ENCODE results near the gene MGLL. TPM values are rescaled to one million over a fixed set of nuclear protein-coding genes. Genes with fewer than 3 reads are reported as not detected.

The MGLL gene
- total RNA-seq, 1 donor from 2014 or later = 27.3 TPM

DNA sequence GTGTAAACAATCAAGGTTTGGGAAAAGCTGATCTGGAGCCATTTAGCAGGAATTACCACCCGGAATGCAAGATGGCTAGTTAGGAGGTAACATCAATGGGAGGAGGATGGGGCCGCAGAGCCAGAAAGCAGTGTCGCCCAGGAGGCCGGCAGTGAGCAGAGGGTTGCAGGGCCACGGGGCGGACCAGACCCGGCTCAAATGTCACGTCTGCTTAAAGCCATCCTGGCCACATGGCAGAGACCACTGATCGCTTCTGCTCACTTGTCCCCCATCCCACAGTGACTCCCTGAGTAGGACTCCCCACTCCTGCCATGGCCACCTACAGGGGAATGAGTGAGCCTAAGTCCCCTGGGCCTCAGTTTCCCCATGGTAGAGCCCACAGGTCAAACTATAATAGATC, 18.2 kb downstream of the MGLL start:
- H3K27ac Mint-ChIP-seq (ENCODE audit: unreplicated experiment) = peak overlapping the region; percentile 34
- Histone ChIP-seq H3K4me3 (ENCODE audit: insufficient read depth, low read depth, low read length) (no peak overlapping the region), H3K9ac (ENCODE audit: low read length) (no peak overlapping the region), H3K36me3 (ENCODE audit: insufficient read depth, low read length) (no peaks in the 10 kb centered on the region), H3K79me2 (ENCODE audit: insufficient read depth, low read length) (no peaks in the 10 kb centered on the region), H3K4me1 (ENCODE audit: insufficient read depth, low read length) (peaks cover 28% of the 10 kb centered on the region), H3K27me3 (ENCODE audit: insufficient read depth, low read length) (no peaks in the 10 kb centered on the region), H3K27ac (ENCODE audit: low read depth, low read length) (peak overlapping the region; percentile 59), H3K9me3 (ENCODE audit: insufficient read depth, low read depth, low read length) (no peaks in the 10 kb centered on the region), H2AFZ (ENCODE audit: low read depth, low read length) (no peak overlapping the region), H3K4me2 (ENCODE audit: low read length) (no peak overlapping the region), H4K20me1 (ENCODE audit: insufficient read depth, low read length) (no peaks in the 10 kb centered on the region)
- TF ChIP-seq, protein P1, sequence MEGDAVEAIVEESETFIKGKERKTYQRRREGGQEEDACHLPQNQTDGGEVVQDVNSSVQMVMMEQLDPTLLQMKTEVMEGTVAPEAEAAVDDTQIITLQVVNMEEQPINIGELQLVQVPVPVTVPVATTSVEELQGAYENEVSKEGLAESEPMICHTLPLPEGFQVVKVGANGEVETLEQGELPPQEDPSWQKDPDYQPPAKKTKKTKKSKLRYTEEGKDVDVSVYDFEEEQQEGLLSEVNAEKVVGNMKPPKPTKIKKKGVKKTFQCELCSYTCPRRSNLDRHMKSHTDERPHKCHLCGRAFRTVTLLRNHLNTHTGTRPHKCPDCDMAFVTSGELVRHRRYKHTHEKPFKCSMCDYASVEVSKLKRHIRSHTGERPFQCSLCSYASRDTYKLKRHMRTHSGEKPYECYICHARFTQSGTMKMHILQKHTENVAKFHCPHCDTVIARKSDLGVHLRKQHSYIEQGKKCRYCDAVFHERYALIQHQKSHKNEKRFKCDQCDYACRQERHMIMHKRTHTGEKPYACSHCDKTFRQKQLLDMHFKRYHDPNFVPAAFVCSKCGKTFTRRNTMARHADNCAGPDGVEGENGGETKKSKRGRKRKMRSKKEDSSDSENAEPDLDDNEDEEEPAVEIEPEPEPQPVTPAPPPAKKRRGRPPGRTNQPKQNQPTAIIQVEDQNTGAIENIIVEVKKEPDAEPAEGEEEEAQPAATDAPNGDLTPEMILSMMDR (IDR thresholded peaks at IDR 0.05; ENCODE audit: insufficient read depth, low read depth, low read length) = no peak
- no peak for TF ChIP-seq EZH2 (IDR thresholded peaks at IDR 0.05; ENCODE audit: insufficient read depth, low read length)
- H3K4me1 Mint-ChIP-seq (ENCODE audit: low read depth, unreplicated experiment) = peaks cover 26% of the 10 kb centered on the region
- DNase-seq (ENCODE audit: low read depth) = no peak
- no peaks in the 10 kb centered on the region for H3K27me3 Mint-ChIP-seq (ENCODE audit: low read depth, unreplicated experiment)
- H3K4me3 Mint-ChIP-seq (ENCODE audit: unreplicated experiment) = no peak overlapping the region
- no peaks in the 10 kb centered on the region for H3K9me3 Mint-ChIP-seq (ENCODE audit: unreplicated experiment)
- no peak for FAIRE-seq
- H3K36me3 Mint-ChIP-seq (ENCODE audit: low read depth, unreplicated experiment) = peaks cover 8% of the 10 kb centered on the region

DNA sequence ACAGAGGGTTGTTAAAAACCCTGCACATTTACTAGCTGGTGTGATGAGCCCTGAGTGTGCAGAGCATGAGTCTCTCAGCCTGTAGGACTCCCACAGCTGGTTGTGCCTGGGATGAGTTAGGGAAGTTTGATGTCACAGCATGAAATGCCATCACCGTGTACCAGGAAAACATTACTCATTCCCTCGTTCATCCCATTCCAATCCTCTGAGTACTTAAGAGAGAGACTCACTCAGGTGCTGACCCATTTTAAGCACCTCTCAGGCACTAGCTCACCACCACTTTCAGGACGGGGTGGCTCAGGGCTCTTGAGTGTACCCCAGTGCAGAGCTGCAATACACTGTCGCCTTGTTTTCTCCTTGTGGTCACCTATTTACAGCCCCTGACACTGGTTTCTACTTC, 18.7 kb downstream of the MGLL start:
- no peak overlapping the region for H3K4me3 Mint-ChIP-seq (ENCODE audit: unreplicated experiment)
- no peaks in the 10 kb centered on the region for H3K27me3 ChIP-seq (ENCODE audit: insufficient read depth, low read length)
- peaks cover 6% of the 10 kb centered on the region for H3K36me3 Mint-ChIP-seq (ENCODE audit: low read depth, unreplicated experiment)
- H3K4me1 ChIP-seq (ENCODE audit: insufficient read depth, low read length) = peaks cover 33% of the 10 kb centered on the region
- H3K27ac ChIP-seq (ENCODE audit: low read depth, low read length) = peak overlapping the region; percentile 58
- H3K4me2 ChIP-seq (ENCODE audit: low read length) = peak overlapping the region; percentile 24
- no peak overlapping the region for H2AFZ ChIP-seq (ENCODE audit: low read depth, low read length)
- no peaks in the 10 kb centered on the region for H4K20me1 ChIP-seq (ENCODE audit: insufficient read depth, low read length)
- H3K27ac Mint-ChIP-seq (ENCODE audit: unreplicated experiment) = peak overlapping the region; percentile 66
- peak overlapping the region; percentile 15 for H3K9ac ChIP-seq (ENCODE audit: low read length)
- DNase-seq (ENCODE audit: low read depth) (peak; percentile 92), FAIRE-seq (peak; percentile 96)
- peaks cover 29% of the 10 kb centered on the region for H3K4me1 Mint-ChIP-seq (ENCODE audit: low read depth, unreplicated experiment)
- no peaks in the 10 kb centered on the region for H3K36me3 ChIP-seq (ENCODE audit: insufficient read depth, low read length)
- H3K9me3 ChIP-seq (ENCODE audit: insufficient read depth, low read depth, low read length) = no peaks in the 10 kb centered on the region
- no peaks in the 10 kb centered on the region for H3K27me3 Mint-ChIP-seq (ENCODE audit: low read depth, unreplicated experiment)
- H3K9me3 Mint-ChIP-seq (ENCODE audit: unreplicated experiment) = no peaks in the 10 kb centered on the region
- H3K79me2 ChIP-seq (ENCODE audit: insufficient read depth, low read length) = peaks cover 3% of the 10 kb centered on the region
- no peak for TF ChIP-seq EZH2 (IDR thresholded peaks at IDR 0.05; ENCODE audit: insufficient read depth, low read length)
- TF ChIP-seq, protein P1 (IDR thresholded peaks at IDR 0.05; ENCODE audit: insufficient read depth, low read depth, low read length) = no peak
- no peak overlapping the region for H3K4me3 ChIP-seq (ENCODE audit: insufficient read depth, low read depth, low read length)

DNA sequence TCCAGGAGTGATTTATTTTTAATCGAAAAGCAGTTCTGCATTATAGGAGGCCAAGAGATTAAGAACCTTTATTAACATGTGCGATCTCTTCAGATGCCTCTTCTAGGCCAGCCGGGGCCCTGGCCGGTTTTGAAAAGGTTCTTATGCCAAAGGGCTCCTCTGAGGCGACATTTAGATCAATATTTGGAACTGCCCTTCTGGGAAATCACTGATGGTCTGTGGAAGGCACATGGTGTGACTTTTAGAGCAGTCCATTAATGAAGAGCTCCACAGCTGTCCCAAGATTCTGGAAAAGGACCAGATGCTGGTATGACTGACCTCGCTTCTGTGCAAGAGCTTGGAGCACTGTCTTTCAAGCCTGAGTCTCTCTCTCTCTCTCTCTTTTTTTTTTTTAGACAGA, 19.7 kb downstream of the MGLL start:
- H3K27ac ChIP-seq (ENCODE audit: low read depth, low read length) = no peak overlapping the region
- no peak overlapping the region for H3K4me3 ChIP-seq (ENCODE audit: insufficient read depth, low read depth, low read length)
- no peak for DNase-seq (ENCODE audit: low read depth)
- Mint-ChIP-seq H3K9me3 (ENCODE audit: unreplicated experiment) (no peaks in the 10 kb centered on the region), H3K27ac (ENCODE audit: unreplicated experiment) (peak overlapping the region; percentile 34), H3K27me3 (ENCODE audit: low read depth, unreplicated experiment) (no peaks in the 10 kb centered on the region), H3K36me3 (ENCODE audit: low read depth, unreplicated experiment) (peaks cover 5% of the 10 kb centered on the region), H3K4me3 (ENCODE audit: unreplicated experiment) (no peak overlapping the region), H3K4me1 (ENCODE audit: low read depth, unreplicated experiment) (peaks cover 32% of the 10 kb centered on the region)
- TF ChIP-seq EZH2 (IDR thresholded peaks at IDR 0.05; ENCODE audit: insufficient read depth, low read length) = no peak
- TF ChIP-seq, protein P1 (IDR thresholded peaks at IDR 0.05; ENCODE audit: insufficient read depth, low read depth, low read length) = no peak
- H3K4me2 ChIP-seq (ENCODE audit: low read length) = no peak overlapping the region
- H2AFZ ChIP-seq (ENCODE audit: low read depth, low read length) = no peak overlapping the region
- peaks cover 37% of the 10 kb centered on the region for H3K4me1 ChIP-seq (ENCODE audit: insufficient read depth, low read length)
- no peak for FAIRE-seq
- no peaks in the 10 kb centered on the region for H4K20me1 ChIP-seq (ENCODE audit: insufficient read depth, low read length)
- H3K9ac ChIP-seq (ENCODE audit: low read length) = no peak overlapping the region
- no peaks in the 10 kb centered on the region for H3K27me3 ChIP-seq (ENCODE audit: insufficient read depth, low read length)
- no peaks in the 10 kb centered on the region for H3K36me3 ChIP-seq (ENCODE audit: insufficient read depth, low read length)
- no peaks in the 10 kb centered on the region for H3K9me3 ChIP-seq (ENCODE audit: insufficient read depth, low read depth, low read length)
- peaks cover 8% of the 10 kb centered on the region for H3K79me2 ChIP-seq (ENCODE audit: insufficient read depth, low read length)
